SK-N-SH treated with all-trans-retinoic acid at 6 μM for 48 hours (cell line): ENCODE results near the gene WAC.

Source experiments
- ATAC-seq: fragments of 200-7000 bp; cut with Tn5 transposase; 3 replicates; pipeline ENCODE4 v1.9.1; 2020; ENCODE audit warnings: mild to moderate bottlenecking, moderate library complexity
- BACH2 ChIP-seq: fragments of 250-450 bp; sonication (Bioruptor Pico); IDR thresholded peaks from 2 replicates; pipeline ENCODE4 v1.9.0; 2021; ENCODE audit warnings: mild to moderate bottlenecking, borderline replicate concordance
- CSDC2 ChIP-seq: fragments of 250-450 bp; sonication (Bioruptor Pico); IDR thresholded peaks from 2 replicates; pipeline ENCODE4 v1.5.0; 2020; ENCODE audit warnings: mild to moderate bottlenecking, moderate library complexity
- ESRRG ChIP-seq: fragments of 250-450 bp; sonication (Bioruptor Pico); IDR thresholded peaks from 2 replicates; pipeline ENCODE4 v1.6.1; 2021; ENCODE audit warnings: mild to moderate bottlenecking
- GLIS3 ChIP-seq: fragments of 250-450 bp; sonication (Bioruptor Pico); IDR thresholded peaks from 2 replicates; pipeline ENCODE4 v1.5.0; 2020; ENCODE audit warnings: mild to moderate bottlenecking, moderate library complexity
- ISL1 ChIP-seq: fragments of 250-450 bp; sonication (Bioruptor Pico); IDR thresholded peaks from 2 replicates; pipeline ENCODE4 v2.1.2; 2022; ENCODE audit warnings: mild to moderate bottlenecking, moderate library complexity
- OSR1 ChIP-seq: fragments of 250-450 bp; sonication (Bioruptor Pico); IDR thresholded peaks from 2 replicates; pipeline ENCODE4 v1.8.0; 2022; ENCODE audit warnings: moderate library complexity, mild to moderate bottlenecking, inconsistent platforms
- PPARA ChIP-seq: fragments of 250-450 bp; sonication (Bioruptor Pico); IDR thresholded peaks from 2 replicates; pipeline ENCODE4 v1.5.0; 2020; ENCODE audit warnings: mild to moderate bottlenecking, borderline replicate concordance
- RARB ChIP-seq: fragments of 250-450 bp; sonication (Bioruptor Pico); IDR thresholded peaks from 2 replicates; pipeline ENCODE4 v1.8.0; 2021; ENCODE audit warnings: mild to moderate bottlenecking, moderate library complexity
- SNAI2 ChIP-seq: fragments of 250-450 bp; sonication (Bioruptor Pico); IDR thresholded peaks from 2 replicates; pipeline ENCODE4 v1.5.0; 2020; ENCODE audit warnings: mild to moderate bottlenecking, moderate library complexity
- TCF4 ChIP-seq: fragments of 250-450 bp; sonication (Bioruptor Pico); IDR thresholded peaks from 2 replicates; pipeline ENCODE4 v1.8.0; 2021; ENCODE audit warnings: mild to moderate bottlenecking, moderate library complexity, borderline replicate concordance
- ZC3H10 ChIP-seq: fragments of 250-450 bp; sonication (Bioruptor Pico); IDR thresholded peaks from 2 replicates; pipeline ENCODE4 v1.5.1; 2021; ENCODE audit warnings: mild to moderate bottlenecking, moderate library complexity
- ZFP30 ChIP-seq: fragments of 450-650 bp; formaldehyde crosslinking; IDR thresholded peaks from 2 replicates; pipeline ENCODE4 v1.5.0; 2022; ENCODE audit warnings: mild to moderate bottlenecking, moderate library complexity
- ZNF565 ChIP-seq: fragments of 450-650 bp; formaldehyde crosslinking; conservative IDR thresholded peaks from 2 replicates; pipeline ENCODE4 v1.5.0; 2020; ENCODE audit warnings: low read depth, mild to moderate bottlenecking, moderate library complexity
- ZNF70 ChIP-seq: fragments of 450-650 bp; formaldehyde crosslinking; IDR thresholded peaks from 2 replicates; pipeline ENCODE4 v1.5.0; 2020; ENCODE audit warnings: mild to moderate bottlenecking, moderate library complexity
- ZNF8 ChIP-seq: fragments of 450-650 bp; formaldehyde crosslinking; IDR thresholded peaks from 2 replicates; pipeline ENCODE4 v1.5.0; 2020; ENCODE audit warnings: mild to moderate bottlenecking, moderate library complexity
- TF ChIP-seq, protein P1 (sequence below): fragments of 250-450 bp; sonication (Bioruptor Pico); IDR thresholded peaks from 2 replicates; pipeline ENCODE4 v1.8.0; 2020; ENCODE audit warnings: mild to moderate bottlenecking, moderate library complexity, borderline replicate concordance
- TF ChIP-seq, protein P2 (sequence below): fragments of 250-450 bp; sonication (Bioruptor Pico); IDR thresholded peaks from 2 replicates; pipeline ENCODE4 v1.5.1; 2021; ENCODE audit warnings: mild to moderate bottlenecking, moderate library complexity
- TF ChIP-seq, protein P3 (sequence below): fragments of 250-450 bp; sonication (Bioruptor Pico); IDR thresholded peaks from 2 replicates; pipeline ENCODE4 v1.5.0; 2020; ENCODE audit warnings: mild to moderate bottlenecking, moderate library complexity
- TF ChIP-seq, protein P4 (sequence below): fragments of 250-450 bp; sonication (Bioruptor Pico); IDR thresholded peaks from 2 replicates; pipeline ENCODE4 v1.8.0; 2021; ENCODE audit warnings: low read depth, mild to moderate bottlenecking, moderate library complexity, borderline replicate concordance

WAC gene

DNA sequence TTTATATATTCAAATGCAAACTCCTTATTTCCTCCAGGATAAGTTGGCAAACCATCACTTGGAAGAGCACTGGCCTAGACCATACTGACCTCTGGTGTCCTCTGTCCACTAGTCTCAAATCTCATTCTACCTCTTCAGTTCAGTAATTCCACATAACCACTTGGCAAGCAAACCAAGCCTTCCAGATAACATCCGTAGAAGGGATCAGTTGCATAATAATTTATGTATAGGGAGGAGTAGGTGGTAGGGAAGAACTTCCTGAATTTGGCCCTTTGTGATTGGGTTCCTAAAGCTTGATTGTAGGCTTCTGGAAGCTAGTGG, 55.0 kb downstream of the WAC start (continued):
- TF ChIP-seq, protein P1, sequence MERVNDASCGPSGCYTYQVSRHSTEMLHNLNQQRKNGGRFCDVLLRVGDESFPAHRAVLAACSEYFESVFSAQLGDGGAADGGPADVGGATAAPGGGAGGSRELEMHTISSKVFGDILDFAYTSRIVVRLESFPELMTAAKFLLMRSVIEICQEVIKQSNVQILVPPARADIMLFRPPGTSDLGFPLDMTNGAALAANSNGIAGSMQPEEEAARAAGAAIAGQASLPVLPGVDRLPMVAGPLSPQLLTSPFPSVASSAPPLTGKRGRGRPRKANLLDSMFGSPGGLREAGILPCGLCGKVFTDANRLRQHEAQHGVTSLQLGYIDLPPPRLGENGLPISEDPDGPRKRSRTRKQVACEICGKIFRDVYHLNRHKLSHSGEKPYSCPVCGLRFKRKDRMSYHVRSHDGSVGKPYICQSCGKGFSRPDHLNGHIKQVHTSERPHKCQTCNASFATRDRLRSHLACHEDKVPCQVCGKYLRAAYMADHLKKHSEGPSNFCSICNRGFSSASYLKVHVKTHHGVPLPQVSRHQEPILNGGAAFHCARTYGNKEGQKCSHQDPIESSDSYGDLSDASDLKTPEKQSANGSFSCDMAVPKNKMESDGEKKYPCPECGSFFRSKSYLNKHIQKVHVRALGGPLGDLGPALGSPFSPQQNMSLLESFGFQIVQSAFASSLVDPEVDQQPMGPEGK (CRISPR knock-in tag) = no peak
- TF ChIP-seq TCF4 (CRISPR knock-in tag) (no peak), ESRRG (no peak)
- TF ChIP-seq, all 23 proteins: peak for 0

DNA sequence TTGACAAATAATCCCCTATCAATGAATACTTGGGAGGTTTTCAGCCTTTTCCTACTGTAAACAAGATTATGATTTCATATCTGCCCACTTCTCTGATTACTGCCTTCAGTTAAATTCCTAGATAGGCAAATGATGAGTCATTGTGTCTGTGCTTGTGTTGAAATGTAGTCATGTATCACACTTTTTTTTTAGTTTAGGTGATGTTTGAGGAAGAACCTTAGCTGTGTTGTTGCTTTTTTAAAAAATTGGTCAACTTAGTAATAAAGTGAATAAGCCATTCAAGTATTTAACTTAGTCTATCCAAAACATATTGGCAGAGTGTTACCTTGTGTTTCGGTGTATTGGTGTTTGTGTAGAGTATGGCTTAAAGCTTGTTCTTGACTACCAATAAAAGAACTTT, 60.0 kb downstream of the WAC start:
- peak; percentile 66 for ATAC-seq
- TF ChIP-seq OSR1 (CRISPR knock-in tag) (no peak), ZC3H10 (CRISPR knock-in tag) (no peak), TCF4 (CRISPR knock-in tag) (no peak), ZNF565 (CRISPR knock-in tag) (no peak)
- TF ChIP-seq, protein P2, sequence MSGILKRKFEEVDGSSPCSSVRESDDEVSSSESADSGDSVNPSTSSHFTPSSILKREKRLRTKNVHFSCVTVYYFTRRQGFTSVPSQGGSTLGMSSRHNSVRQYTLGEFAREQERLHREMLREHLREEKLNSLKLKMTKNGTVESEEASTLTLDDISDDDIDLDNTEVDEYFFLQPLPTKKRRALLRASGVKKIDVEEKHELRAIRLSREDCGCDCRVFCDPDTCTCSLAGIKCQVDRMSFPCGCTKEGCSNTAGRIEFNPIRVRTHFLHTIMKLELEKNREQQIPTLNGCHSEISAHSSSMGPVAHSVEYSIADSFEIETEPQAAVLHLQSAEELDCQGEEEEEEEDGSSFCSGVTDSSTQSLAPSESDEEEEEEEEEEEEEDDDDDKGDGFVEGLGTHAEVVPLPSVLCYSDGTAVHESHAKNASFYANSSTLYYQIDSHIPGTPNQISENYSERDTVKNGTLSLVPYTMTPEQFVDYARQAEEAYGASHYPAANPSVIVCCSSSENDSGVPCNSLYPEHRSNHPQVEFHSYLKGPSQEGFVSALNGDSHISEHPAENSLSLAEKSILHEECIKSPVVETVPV (CRISPR knock-in tag) = no peak
- TF ChIP-seq, all 23 proteins: peak for 0

DNA sequence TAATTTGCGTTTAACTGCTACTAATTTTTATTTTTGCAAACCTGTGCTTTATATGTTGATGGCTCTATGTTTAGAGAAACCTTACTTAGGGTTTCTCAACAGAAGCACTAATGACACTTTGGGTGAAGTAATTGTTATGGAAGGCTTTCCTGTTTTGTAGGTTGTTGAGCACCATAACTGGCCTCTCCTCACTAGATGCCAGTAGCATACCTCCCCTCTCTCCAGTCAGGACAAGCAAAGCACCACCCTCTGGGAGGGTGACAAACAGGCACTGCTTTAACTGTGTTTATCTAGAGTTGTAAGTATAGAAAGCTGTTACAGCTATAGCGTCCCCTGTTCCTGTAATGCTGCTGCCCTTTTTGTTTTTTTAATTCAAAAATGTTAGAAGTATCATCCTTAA, 60.9 kb downstream of the WAC start:
- no peak for ATAC-seq
- TF ChIP-seq ZFP30 (CRISPR knock-in tag) = no peak
- TF ChIP-seq, protein P1 (CRISPR knock-in tag) = no peak
- TF ChIP-seq, protein P3, sequence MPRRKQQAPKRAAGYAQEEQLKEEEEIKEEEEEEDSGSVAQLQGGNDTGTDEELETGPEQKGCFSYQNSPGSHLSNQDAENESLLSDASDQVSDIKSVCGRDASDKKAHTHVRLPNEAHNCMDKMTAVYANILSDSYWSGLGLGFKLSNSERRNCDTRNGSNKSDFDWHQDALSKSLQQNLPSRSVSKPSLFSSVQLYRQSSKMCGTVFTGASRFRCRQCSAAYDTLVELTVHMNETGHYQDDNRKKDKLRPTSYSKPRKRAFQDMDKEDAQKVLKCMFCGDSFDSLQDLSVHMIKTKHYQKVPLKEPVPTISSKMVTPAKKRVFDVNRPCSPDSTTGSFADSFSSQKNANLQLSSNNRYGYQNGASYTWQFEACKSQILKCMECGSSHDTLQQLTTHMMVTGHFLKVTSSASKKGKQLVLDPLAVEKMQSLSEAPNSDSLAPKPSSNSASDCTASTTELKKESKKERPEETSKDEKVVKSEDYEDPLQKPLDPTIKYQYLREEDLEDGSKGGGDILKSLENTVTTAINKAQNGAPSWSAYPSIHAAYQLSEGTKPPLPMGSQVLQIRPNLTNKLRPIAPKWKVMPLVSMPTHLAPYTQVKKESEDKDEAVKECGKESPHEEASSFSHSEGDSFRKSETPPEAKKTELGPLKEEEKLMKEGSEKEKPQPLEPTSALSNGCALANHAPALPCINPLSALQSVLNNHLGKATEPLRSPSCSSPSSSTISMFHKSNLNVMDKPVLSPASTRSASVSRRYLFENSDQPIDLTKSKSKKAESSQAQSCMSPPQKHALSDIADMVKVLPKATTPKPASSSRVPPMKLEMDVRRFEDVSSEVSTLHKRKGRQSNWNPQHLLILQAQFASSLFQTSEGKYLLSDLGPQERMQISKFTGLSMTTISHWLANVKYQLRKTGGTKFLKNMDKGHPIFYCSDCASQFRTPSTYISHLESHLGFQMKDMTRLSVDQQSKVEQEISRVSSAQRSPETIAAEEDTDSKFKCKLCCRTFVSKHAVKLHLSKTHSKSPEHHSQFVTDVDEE = no peak
- TF ChIP-seq, protein P4, sequence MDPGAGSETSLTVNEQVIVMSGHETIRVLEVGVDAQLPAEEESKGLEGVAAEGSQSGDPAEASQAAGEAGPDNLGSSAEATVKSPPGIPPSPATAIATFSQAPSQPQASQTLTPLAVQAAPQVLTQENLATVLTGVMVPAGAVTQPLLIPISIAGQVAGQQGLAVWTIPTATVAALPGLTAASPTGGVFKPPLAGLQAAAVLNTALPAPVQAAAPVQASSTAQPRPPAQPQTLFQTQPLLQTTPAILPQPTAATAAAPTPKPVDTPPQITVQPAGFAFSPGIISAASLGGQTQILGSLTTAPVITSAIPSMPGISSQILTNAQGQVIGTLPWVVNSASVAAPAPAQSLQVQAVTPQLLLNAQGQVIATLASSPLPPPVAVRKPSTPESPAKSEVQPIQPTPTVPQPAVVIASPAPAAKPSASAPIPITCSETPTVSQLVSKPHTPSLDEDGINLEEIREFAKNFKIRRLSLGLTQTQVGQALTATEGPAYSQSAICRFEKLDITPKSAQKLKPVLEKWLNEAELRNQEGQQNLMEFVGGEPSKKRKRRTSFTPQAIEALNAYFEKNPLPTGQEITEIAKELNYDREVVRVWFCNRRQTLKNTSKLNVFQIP (CRISPR knock-in tag) = no peak
- no peak for TF ChIP-seq SNAI2 (CRISPR knock-in tag)
- no peak for TF ChIP-seq ZNF70
- no peak for TF ChIP-seq CSDC2 (CRISPR knock-in tag)
- TF ChIP-seq, protein P2 (CRISPR knock-in tag) = no peak
- no peak for TF ChIP-seq BACH2 (CRISPR knock-in tag)
- TF ChIP-seq PPARA (CRISPR knock-in tag) = no peak
- no peak for TF ChIP-seq RARB (CRISPR knock-in tag)
- TF ChIP-seq ISL1 (CRISPR knock-in tag) = no peak

DNA sequence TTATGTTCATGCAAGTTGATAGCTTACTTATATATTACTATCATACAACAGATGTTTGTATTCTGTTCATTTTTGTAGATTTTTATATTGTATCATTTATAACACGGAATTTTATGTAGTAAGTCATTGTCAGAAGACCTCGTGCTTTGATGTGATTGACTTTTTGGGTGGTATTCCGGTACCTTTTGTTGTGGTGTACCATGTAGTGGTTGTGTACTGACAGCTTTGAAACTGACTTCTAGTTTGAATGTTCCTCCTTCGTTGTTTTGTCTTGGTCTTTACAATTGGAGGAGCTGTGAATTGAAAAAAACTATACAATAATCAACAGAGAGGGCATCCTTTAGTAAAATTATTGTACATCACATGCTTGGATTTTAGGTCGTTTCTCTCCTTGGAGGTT, 61.5 kb downstream of the WAC start:
- TF ChIP-seq ZNF8 = no peak
- no peak for TF ChIP-seq ZC3H10 (CRISPR knock-in tag)
- no peak for TF ChIP-seq ZNF70
- no peak for TF ChIP-seq CSDC2 (CRISPR knock-in tag)
- TF ChIP-seq RARB (CRISPR knock-in tag) = no peak
- no peak for TF ChIP-seq GLIS3 (CRISPR knock-in tag)
- TF ChIP-seq PPARA (CRISPR knock-in tag) = no peak
- ATAC-seq = no peak
